Measurements from ENCODE around the gene STARD13. TPM values are rescaled to one million over a fixed set of nuclear protein-coding genes. Genes with fewer than 3 reads are reported as not detected.
A peak's percentile ranks its signal among the peaks of the same experiment; 100 is the strongest.

STARD13 gene
- total RNA-seq, 4 donors from 2014 or later = 31.1 to 63.4 (median 38.9) TPM

GRCh38 chr13:33229446-33230177 lies 55.9 kb downstream of the STARD13 start:
- DNase-seq (ENCODE audit: low spot score) (no peak), ATAC-seq (ENCODE audit: low FRiP score) (no peak)
- TF ChIP-seq, protein P1, sequence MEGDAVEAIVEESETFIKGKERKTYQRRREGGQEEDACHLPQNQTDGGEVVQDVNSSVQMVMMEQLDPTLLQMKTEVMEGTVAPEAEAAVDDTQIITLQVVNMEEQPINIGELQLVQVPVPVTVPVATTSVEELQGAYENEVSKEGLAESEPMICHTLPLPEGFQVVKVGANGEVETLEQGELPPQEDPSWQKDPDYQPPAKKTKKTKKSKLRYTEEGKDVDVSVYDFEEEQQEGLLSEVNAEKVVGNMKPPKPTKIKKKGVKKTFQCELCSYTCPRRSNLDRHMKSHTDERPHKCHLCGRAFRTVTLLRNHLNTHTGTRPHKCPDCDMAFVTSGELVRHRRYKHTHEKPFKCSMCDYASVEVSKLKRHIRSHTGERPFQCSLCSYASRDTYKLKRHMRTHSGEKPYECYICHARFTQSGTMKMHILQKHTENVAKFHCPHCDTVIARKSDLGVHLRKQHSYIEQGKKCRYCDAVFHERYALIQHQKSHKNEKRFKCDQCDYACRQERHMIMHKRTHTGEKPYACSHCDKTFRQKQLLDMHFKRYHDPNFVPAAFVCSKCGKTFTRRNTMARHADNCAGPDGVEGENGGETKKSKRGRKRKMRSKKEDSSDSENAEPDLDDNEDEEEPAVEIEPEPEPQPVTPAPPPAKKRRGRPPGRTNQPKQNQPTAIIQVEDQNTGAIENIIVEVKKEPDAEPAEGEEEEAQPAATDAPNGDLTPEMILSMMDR (IDR thresholded peaks at IDR 0.05) = no peak

- DNase-seq (ENCODE audit: low spot score) (no peak), ATAC-seq (ENCODE audit: low FRiP score) (no peak)
- TF ChIP-seq, protein P1 (IDR thresholded peaks at IDR 0.05) = peak in 2 of 3 donors; percentile 48 to 50
Measured at GRCh38 chr13:33228648-33229445, 56.7 kb downstream of the STARD13 start.

DNA sequence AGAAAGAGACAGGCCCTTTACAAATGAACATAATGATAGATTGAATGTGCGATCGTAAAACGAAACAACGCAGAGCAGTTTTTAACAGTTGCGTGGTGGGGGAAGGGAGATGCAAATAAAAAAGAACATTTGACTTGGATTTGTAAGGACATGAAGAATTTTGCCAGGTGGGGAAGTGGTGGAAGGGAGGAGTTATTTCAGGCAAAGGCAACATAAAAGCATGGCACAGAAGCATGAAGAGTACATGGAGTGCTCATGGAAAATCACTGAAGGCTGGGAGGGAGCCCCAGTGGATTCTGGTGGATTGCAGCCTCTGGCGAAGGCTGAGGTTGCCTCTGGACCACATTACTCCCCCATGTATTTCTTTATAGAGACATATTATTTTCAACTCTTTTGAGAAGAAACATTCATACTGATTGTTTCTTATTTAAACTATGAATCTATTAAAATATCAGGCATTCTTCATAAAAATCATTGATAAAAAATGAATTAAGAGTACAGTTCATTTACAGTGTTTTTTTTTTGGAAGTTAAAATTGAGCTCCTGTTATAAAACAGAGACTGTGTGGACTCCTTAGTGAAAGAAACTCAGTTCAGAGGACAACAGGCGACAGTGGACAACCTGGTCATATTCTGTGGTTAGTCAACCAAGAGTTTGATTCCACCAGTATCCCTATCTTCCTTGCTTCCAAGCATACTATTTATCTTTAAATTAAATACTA lies 57.5 kb downstream of the STARD13 start:
- TF ChIP-seq, protein P1 (IDR thresholded peaks at IDR 0.05) = no peak
- DNase-seq (ENCODE audit: low spot score) (no peak), ATAC-seq (ENCODE audit: low FRiP score) (no peak)

GRCh38 chr13:33224686-33225085 lies 60.9 kb downstream of the STARD13 start:
- no peak for DNase-seq (ENCODE audit: low spot score)
- TF ChIP-seq, protein P1 (IDR thresholded peaks at IDR 0.05) = no peak
- ATAC-seq (ENCODE audit: low FRiP score) = no peak

- TF ChIP-seq, protein P1 (IDR thresholded peaks at IDR 0.05) = no peak
- ATAC-seq (ENCODE audit: low FRiP score) (no peak), DNase-seq (ENCODE audit: low spot score) (no peak)
Measured at GRCh38 chr13:33224191-33224590, 61.4 kb downstream of the STARD13 start.

- DNase-seq (ENCODE audit: low spot score) = no peak
- TF ChIP-seq, protein P1 (IDR thresholded peaks at IDR 0.05) = no peak
- ATAC-seq (ENCODE audit: low FRiP score) = peak; percentile 23
Measured at GRCh38 chr13:33219926-33220325, 65.6 kb downstream of the STARD13 start.

Measured in omental fat pad (tissue), 4 donors.